Kidney epithelial cell (primary cell): Measurements from ENCODE around the gene SVEP1. TPM values are rescaled to one million over a fixed set of nuclear protein-coding genes. Genes with fewer than 3 reads are reported as not detected.

Source experiments
- DNase-seq: peaks from one replicate; pipeline ENCODE4 v3.0.0-alpha.2; 2010; ENCODE audit warnings: low read depth
- H3K27me3 ChIP-seq: 2 replicates; pipeline ENCODE4 v1.6.0; 2011; ENCODE audit warnings: low read length; ENCODE audit not compliant: control insufficient read depth, insufficient read depth
- H3K36me3 ChIP-seq: 2 replicates; pipeline ENCODE4 v1.5.1; 2011; ENCODE audit warnings: low read length; ENCODE audit not compliant: control insufficient read depth, insufficient read depth
- H3K4me3 ChIP-seq: 2 replicates; pipeline ENCODE4 v1.5.1; 2011; ENCODE audit warnings: low read depth, mild to moderate bottlenecking, control low read depth, low read length
- total RNA-seq: library from RNA; depleted of rRNA; stranded (reverse); fragments of >200 nt; gene quantifications from 2 replicates; pipeline ENCODE4 v1.2.3, GENCODE V29; 2015
- TF ChIP-seq, protein P1 (sequence below): IDR thresholded peaks from 2 replicates; pipeline ENCODE4 v1.5.1; 2011; ENCODE audit warnings: mild to moderate bottlenecking, moderate library complexity, low read length, control low read depth, inconsistent platforms; ENCODE audit not compliant: insufficient read depth, poor library complexity, severe bottlenecking

SVEP1 gene
- total RNA-seq, 1 donor from 2014 or later, result 1.6 TPM

DNA sequence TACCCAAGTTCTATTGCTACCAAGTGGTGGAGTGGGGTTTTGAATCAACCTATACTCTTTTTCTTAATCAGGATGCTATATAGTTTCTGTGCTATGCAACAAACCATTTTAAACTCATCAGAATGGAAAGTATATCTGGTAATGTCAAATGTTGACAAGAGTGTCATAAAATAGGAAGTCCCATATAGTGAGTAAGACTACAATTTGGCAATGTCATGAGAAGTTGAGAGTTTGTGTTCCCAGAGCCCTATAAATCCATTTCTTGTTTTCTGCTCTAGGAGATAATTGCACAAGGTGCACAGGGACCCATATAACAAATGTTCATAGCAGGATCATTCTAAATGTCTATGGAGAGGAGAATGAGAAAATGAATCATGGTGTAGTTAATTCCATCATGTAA is 132.1 kb downstream of the SVEP1 start:
- Histone ChIP-seq H3K36me3 (no peaks in the 10 kb centered on the region), H3K27me3 (no peaks in the 10 kb centered on the region), H3K4me3 (no peak overlapping the region)
- no peak for DNase-seq
- TF ChIP-seq, protein P1, sequence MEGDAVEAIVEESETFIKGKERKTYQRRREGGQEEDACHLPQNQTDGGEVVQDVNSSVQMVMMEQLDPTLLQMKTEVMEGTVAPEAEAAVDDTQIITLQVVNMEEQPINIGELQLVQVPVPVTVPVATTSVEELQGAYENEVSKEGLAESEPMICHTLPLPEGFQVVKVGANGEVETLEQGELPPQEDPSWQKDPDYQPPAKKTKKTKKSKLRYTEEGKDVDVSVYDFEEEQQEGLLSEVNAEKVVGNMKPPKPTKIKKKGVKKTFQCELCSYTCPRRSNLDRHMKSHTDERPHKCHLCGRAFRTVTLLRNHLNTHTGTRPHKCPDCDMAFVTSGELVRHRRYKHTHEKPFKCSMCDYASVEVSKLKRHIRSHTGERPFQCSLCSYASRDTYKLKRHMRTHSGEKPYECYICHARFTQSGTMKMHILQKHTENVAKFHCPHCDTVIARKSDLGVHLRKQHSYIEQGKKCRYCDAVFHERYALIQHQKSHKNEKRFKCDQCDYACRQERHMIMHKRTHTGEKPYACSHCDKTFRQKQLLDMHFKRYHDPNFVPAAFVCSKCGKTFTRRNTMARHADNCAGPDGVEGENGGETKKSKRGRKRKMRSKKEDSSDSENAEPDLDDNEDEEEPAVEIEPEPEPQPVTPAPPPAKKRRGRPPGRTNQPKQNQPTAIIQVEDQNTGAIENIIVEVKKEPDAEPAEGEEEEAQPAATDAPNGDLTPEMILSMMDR, result no peak

DNA sequence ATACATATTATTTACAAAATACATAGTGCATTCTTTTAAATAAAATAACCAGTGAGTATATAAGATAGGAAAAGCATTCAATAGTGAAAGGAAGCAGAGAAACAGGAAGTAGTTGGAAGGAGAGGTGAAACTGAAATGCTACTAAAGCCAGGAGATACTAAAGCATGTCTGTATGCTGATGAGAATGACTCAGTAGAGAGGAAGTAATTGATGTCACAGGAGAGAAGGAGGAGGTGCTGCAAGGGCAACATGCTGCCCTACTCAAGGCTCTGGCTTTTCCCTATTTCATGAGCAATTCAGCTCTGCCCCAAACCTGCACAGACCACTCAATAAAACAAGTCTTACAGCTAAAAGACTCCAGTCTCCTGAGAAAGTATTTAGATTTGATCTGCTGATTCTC is 133.4 kb downstream of the SVEP1 start:
- Histone ChIP-seq H3K27me3 (no peaks in the 10 kb centered on the region), H3K4me3 (no peak overlapping the region), H3K36me3 (no peaks in the 10 kb centered on the region)
- TF ChIP-seq, protein P1, result no peak
- no peak for DNase-seq

DNA sequence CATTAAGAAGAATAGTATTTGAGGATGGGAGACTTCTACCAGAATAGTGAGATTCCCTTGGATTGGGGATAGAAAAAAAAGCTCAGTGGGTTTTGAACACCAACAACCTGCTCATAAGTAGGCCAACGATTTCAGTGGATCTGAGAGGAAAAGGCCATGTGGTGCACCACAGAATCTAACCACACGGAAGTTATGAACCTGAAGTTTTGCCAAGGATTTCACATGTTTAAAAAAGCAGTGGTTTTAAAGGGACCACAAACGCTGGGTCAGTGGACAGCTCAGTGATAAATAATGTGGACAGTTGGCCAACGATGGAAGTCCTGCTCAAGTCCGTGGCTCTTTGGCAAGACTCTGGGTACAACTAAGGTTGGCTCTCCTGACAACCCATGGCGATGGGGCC is 134.6 kb downstream of the SVEP1 start:
- TF ChIP-seq, protein P1, result no peak
- Histone ChIP-seq H3K36me3 (no peaks in the 10 kb centered on the region), H3K4me3 (no peak overlapping the region), H3K27me3 (no peaks in the 10 kb centered on the region)
- DNase-seq, result no peak

DNA sequence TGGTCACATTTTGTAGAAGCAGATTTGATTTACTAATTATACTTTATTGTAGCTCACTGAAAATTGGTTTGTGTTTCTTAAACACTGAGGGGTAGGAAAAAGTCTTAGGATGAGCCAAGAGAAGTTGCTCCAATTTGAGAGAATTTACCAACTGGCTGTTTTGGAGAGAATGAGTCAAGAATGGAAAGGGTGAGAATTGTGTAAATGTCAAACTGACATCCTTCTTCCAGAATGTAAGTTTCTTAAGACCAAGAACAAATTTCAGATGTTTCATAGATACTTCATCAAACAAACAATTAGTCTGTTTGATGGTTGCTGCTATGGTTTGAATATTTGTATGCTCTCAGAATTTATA is 135.7 kb downstream of the SVEP1 start:
- no peak for DNase-seq
- no peaks in the 10 kb centered on the region for H3K27me3 ChIP-seq
- TF ChIP-seq, protein P1, result no peak
- H3K4me3 ChIP-seq, result no peak overlapping the region
- H3K36me3 ChIP-seq, result no peaks in the 10 kb centered on the region

DNA sequence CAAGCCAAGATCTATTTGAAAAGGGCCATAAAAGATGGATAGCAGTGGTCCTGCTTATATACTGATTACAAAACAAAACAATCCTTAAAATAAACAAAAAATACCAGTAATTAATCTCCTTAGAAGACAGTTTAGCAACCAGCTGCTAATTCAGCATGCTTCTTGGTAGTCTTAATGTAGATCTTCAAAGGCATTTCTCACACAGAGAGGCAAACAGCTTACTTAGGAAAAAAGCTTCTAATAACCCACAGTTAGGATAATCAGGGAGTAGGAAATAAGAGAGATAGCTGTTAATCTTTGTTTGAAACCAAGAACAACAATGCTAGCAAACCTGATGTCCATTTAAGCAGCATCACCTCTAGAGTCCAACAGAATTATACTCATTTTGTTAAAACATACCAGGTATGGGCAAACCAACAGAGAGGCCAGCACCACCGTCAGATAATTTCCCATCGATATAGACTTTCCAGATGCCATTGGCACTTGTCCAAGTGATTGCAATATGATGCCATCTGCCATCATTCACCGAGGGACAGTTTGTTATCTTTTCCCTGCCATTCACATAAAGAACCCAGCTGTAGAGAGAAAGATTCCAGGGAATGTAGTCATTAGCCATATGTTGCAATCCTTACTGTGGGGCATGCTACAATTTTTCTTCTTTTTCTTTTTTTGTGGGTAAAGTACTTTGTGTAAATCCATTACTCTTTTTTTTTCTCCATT is 136.2 kb downstream of the SVEP1 start:
- Histone ChIP-seq H3K27me3 (no peaks in the 10 kb centered on the region), H3K36me3 (no peaks in the 10 kb centered on the region), H3K4me3 (no peak overlapping the region)
- DNase-seq, result no peak
- TF ChIP-seq, protein P1, result no peak

DNA sequence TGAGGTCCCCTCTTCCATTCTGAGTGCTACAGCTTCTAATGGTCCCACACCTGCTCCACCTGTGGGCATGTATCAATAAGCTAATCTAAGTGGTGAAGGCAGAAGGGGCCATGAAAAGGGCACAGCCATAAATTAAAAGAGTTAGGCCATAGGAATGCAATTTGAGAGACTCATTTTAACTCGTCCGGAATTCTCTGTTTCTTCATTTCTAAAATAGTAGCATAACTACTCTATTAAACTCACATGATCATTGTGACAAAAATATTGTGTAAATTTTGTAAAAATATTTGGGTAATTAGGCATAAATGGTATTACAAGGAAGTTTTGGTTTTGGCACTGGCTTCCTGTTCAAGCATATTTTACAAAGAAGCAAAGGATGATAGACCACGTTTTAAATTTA is 138.7 kb downstream of the SVEP1 start:
- Histone ChIP-seq H3K36me3 (no peaks in the 10 kb centered on the region), H3K27me3 (no peaks in the 10 kb centered on the region), H3K4me3 (no peak overlapping the region)
- no peak for DNase-seq
- TF ChIP-seq, protein P1, result no peak
